Prostate gland (tissue), 2 donors: Measurements from ENCODE around the gene WDFY2. TPM values are rescaled to one million over a fixed set of nuclear protein-coding genes. Genes with fewer than 3 reads are reported as not detected.

ENCODE experiments used
- DNase-seq: peaks from one replicate; pipeline ENCODE4 v3.0.0-alpha.2; 2019; ENCODE audit warnings: low spot score
- H3K27ac ChIP-seq, 2 donors: fragments of 200-600 bp; sonication (generic); 2 replicates each; pipeline ENCODE4 v1.5.1; 2017 to 2019
- H3K27me3 ChIP-seq: fragments of 200-600 bp; sonication (generic); replicated peaks from 2 replicates; pipeline ENCODE4 v1.5.1; 2019; ENCODE audit not compliant: insufficient read depth
- H3K36me3 ChIP-seq, 2 donors: fragments of 200-600 bp; sonication (generic); 1 replicate in 1 of 2; 2 replicates in 1 of 2; pipeline versions ENCODE4 v1.5.1 to v1.8.1; 2017 to 2019
- H3K4me1 ChIP-seq: fragments of 200-600 bp; sonication (generic); replicated peaks from 2 replicates; pipeline ENCODE4 v1.5.1; 2019
- H3K4me3 ChIP-seq, 2 donors: fragments of 200-600 bp; sonication (generic); 2 replicates each; pipeline ENCODE4 v1.5.1; 2017 to 2019
- H3K9me3 ChIP-seq: fragments of 200-600 bp; sonication (generic); 2 replicates; pipeline ENCODE4 v1.5.1; 2017
- POLR2A ChIP-seq: fragments of 450-650 bp; IDR thresholded peaks from one replicate; pipeline ENCODE4 v1.6.1; 2016; ENCODE audit warnings: antibody characterized with exemption, mild to moderate bottlenecking
- POLR2AphosphoS5 ChIP-seq: sonication (generic); formaldehyde crosslinking; IDR thresholded peaks from one replicate; pipeline ENCODE4 v1.6.1; 2017; ENCODE audit warnings: antibody characterized with exemption
- WGBS: methylation state at CpG from one replicate; pipeline ENCODE4 v1.1.5; 2018; 5-methylcytosine and 5-hydroxymethylcytosine counted together
- intact Hi-C: fragments of 100-400 bp; cut with DNase I; formaldehyde crosslinking; loops from one replicate; pipeline ENCODE4 v1.14.2; 2022
- microRNA-seq: library from miRNA; unstranded; fragments of <30 nt; microRNA quantifications from one replicate; pipeline ENCODE4, GENCODE V29; 2016
- small RNA-seq, 2 donors: library from RNA; depleted of rRNA; stranded (forward); fragments of <200 nt; gene quantifications; one replicate each; pipeline ENCODE3, GENCODE V24; 2016
- total RNA-seq, 2 donors: library from RNA; depleted of rRNA; stranded (reverse); fragments of >200 nt; gene quantifications; one replicate each; pipeline ENCODE4 v1.1.0, GENCODE V29; 2016
- TF ChIP-seq, protein P1 (sequence below), 4 experiments: fragments of 200-600 bp in 2 of 4; fragments of 450-650 bp in 2 of 4; sonication (generic) in 2 of 4; IDR thresholded peaks; 1 replicate in 3 of 4; 2 replicates in 1 of 4; pipeline ENCODE4 v1.5.1; 2016 to 2019; ENCODE audit warnings: antibody characterized with exemption in 4 of 4, mild to moderate bottlenecking in 2 of 4, moderate library complexity in 2 of 4

WDFY2 gene
- total RNA-seq, 2 donors from 2014 or later, result 7.9 to 23.2 TPM

DNA sequence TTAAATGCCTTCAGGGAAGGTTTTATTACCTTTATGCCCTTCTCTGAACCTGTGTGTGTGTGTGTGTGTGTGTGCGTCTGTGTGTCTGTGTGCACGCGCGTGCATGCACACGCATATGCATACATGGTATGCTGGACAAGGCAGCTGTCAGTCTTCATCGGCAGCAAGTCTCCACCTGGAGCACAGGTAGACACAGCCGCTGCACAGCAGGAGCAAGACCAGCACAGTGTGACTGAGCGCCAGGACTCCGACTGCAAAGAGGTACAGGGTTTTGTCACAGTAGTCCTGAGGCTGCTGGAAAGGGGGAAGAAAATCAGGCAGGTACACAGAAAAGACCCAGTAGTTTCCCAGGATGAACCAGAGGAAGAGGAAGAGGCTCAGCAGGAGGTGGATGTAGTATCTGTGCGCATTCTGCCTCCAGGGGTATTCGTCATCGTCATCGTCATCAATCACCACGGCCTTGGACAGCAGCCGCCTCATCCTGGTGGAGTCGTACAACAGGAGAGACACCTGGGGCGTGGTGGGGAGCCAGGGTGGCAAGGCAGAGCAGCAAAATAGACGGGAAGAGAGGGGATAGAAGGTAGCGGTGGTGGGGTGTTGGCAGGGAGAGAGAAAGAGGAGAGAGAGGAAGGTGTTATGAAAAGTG lies 232.5 kb downstream of the WDFY2 start:
- no peaks in the 10 kb centered on the region for H3K36me3 ChIP-seq
- H3K4me3 ChIP-seq, result no peak overlapping the region
- H3K4me1 ChIP-seq, result no peaks in the 10 kb centered on the region
- WGBS, result 74% methylated on average over 19 of the region's 19 CpGs
- no peak overlapping the region for H3K27ac ChIP-seq
- no peaks in the 10 kb centered on the region for H3K9me3 ChIP-seq
- no peak for TF ChIP-seq POLR2A
- TF ChIP-seq POLR2AphosphoS5, result no peak
- TF ChIP-seq, protein P1, sequence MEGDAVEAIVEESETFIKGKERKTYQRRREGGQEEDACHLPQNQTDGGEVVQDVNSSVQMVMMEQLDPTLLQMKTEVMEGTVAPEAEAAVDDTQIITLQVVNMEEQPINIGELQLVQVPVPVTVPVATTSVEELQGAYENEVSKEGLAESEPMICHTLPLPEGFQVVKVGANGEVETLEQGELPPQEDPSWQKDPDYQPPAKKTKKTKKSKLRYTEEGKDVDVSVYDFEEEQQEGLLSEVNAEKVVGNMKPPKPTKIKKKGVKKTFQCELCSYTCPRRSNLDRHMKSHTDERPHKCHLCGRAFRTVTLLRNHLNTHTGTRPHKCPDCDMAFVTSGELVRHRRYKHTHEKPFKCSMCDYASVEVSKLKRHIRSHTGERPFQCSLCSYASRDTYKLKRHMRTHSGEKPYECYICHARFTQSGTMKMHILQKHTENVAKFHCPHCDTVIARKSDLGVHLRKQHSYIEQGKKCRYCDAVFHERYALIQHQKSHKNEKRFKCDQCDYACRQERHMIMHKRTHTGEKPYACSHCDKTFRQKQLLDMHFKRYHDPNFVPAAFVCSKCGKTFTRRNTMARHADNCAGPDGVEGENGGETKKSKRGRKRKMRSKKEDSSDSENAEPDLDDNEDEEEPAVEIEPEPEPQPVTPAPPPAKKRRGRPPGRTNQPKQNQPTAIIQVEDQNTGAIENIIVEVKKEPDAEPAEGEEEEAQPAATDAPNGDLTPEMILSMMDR (IDR thresholded peaks at IDR 0.05), result no peak
- no peak for DNase-seq
- intact Hi-C loops, result loop anchor here (10.0 kb wide), 2 partner anchors 198 to 308 kb away; partner anchors contain the start of genes ALG11, ATP7B and NEK5
- H3K27me3 ChIP-seq, result no peaks in the 10 kb centered on the region

Small RNAs within 50 kb of the gene (microRNA-seq; reads per million reads assigned to microRNA genes)
- not detected for gene MIR4703

Small RNAs within 50 kb of the gene (small RNA-seq; reads per million reads assigned to genes)
- gene MIR4703, result 0.10 to 0.19 reads per million in 2 donors
- gene RN7SL413P, result 0 reads per million in 2 donors
- gene RNU6-65P, result 0 reads per million in 2 donors
- 0 reads per million in 2 donors for gene RNY1P6

Other genes starting within 250 kb of the WDFY2 start
- gene SERPINE3, start 244.8 kb upstream of the WDFY2 start, total RNA-seq, result not detected
- 10 to 100 TPM; 37.4 to 59.0 TPM for gene INTS6, start 131.4 kb upstream of the WDFY2 start, total RNA-seq
- 10 to 100 TPM; 18.7 to 19.8 TPM for gene DHRS12, start 219.7 kb downstream of the WDFY2 start, total RNA-seq